ENCODE measurements around the gene P4HTM.
"Not testable (repeated sequence)": the region's sequence is repeated elsewhere in the genome, so short reads cannot be mapped to it uniquely, and the experiment has no call there.

Gene P4HTM

DNA sequence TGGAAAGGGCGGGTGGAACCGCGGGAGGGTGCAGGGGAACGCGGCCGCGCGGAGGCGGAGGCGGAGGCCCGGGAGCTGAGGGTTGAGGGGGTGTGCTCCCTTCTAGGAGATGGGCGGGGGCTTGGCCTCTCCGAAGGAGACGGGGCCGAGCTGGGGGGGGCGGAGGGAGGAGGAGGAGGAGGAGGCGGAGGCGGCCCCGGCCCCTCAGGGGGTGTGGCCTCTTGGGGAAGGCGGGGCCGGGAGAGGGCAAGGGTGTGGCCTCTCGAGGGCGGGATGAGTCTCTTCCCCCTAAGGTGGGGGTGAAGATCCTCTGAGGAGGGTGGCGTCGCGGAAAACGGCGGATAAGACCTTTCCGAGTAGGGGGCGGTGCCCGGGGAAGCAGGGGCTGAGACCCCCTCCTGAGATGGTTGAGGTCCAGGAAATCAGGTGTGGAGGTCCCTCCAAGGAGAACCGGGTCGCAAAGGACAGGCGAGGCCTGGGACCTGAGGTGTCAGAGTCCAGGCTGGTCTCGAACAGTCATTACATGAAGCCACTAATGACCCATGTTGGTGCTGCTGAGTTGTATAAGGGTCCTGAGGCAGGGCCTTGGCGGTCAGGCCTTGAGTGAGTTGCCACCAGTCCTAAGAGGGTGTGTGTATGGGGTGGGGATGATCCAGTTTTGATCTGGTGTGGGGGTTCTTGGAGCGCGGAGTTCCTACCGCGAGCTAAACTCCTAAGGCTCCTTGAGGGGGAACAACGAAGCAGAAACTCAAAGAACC lies 17.9 kb downstream of the P4HTM start:
- DNase-seq (ENCODE audit: low spot score) (peak; percentile 92), FAIRE-seq (no peak)

DNA sequence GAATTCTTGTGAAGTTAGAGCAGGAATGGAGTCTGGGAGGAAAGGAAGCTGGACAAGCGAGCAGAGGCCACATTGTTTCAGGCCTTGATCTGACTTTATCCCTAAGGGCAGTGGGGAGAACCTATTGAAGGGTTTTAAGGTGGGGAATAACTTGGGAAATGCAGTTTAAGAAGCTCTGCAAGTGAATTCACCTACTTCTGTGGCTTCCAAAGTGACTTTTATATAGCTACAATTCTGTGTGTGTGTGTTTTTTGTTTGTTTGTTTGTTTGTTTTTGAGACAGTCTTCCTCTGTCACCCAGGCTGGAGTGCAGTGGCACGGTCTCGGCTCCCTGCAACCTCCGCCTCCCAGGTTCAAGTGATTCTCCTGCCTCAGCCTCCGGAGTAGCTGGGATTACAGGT lies 18.6 kb downstream of the P4HTM start:
- FAIRE-seq; DNase-seq (ENCODE audit: low spot score): not testable (repeated sequence)

DNA sequence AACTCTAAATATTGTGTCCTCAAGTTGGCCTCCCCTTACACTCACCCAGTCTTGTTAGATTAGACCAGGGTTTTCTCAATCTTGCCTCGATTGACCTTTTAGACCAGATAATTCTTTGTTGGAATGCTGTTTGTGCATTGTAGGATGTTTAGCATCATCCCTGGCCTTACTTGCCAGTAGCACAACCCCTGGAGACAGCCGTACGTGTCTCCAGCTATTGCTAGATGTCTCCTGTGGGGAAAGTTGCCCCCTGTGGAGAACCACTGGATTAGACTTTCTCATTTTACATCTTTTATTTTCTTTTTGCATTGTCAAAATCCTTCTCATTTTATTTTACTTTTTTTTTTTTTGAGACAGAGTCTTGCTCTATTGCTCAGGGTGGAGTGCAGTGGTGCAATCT lies 19.4 kb downstream of the P4HTM start:
- DNase-seq (ENCODE audit: low spot score): no peak
- FAIRE-seq: no peak

DNA sequence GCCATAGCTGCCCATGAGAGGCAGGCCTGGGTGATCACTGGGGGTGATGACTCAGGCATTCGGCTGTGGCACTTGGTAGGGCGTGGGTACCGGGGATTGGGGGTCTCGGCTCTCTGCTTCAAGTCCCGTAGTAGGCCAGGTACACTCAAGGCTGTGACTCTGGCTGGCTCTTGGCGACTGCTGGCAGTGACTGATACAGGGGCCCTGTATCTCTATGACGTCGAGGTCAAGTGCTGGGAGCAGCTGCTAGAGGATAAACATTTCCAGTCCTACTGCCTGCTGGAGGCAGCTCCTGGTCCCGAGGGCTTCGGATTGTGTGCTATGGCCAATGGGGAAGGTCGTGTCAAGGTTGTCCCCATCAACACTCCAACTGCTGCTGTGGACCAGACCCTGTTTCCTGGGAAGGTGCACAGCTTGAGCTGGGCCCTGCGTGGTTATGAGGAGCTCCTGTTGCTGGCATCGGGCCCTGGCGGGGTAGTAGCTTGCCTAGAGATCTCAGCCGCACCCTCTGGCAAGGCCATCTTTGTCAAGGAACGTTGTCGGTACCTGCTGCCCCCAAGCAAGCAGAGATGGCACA lies 22.5 kb downstream of the P4HTM start:
- no peak for DNase-seq (ENCODE audit: low spot score)
- FAIRE-seq: no peak

DNA sequence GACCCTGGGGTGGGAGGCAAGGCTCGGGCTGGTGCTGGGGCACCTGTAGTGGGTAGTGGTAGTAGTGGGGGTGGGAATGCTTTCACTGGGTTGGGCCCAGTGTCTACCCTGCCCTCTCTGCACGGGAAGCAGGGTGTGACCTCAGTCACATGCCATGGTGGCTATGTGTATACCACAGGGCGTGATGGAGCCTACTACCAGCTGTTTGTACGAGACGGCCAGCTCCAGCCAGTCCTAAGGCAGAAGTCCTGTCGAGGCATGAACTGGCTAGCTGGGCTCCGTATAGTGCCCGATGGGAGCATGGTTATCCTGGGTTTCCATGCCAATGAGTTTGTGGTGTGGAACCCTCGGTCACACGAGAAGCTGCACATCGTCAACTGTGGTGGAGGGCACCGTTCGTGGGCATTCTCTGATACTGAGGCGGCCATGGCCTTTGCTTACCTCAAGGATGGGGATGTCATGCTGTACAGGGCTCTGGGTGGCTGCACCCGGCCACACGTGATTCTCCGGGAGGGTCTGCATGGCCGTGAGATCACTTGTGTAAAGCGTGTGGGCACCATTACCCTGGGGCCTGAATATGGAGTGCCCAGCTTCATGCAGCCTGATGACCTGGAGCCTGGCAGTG lies 23.2 kb downstream of the P4HTM start:
- FAIRE-seq: no peak
- no peak for DNase-seq (ENCODE audit: low spot score)

DNA sequence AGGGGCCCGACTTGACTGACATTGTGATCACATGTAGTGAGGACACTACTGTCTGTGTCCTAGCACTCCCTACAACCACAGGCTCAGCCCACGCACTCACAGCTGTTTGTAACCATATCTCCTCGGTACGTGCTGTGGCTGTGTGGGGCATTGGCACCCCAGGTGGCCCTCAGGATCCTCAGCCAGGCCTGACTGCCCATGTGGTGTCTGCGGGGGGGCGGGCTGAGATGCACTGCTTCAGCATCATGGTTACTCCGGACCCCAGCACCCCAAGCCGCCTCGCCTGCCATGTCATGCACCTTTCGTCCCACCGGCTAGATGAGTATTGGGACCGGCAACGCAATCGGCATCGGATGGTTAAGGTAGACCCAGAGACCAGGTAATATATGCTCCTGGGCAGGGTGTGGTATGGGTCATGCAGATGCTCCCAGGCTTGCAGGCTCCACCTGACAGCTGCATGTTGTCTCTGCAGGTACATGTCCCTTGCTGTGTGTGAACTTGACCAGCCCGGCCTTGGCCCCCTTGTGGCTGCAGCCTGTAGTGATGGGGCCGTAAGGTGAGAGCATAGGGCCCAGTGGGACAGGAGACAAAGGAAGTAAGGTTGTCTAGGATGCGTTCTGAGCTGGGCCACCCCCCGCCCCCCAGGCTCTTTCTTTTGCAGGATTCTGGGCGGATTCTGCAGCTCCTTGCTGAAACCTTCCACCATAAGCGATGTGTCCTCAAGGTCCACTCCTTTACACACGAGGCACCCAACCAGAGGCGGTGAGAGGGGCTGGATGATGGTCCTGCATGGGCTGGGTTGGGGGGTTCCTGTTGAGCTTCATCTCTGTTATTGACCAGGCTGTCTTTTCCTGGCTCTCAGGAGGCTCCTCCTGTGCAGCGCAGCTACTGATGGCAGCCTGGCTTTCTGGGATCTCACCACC lies 24.0 kb downstream of the P4HTM start:
- DNase-seq (ENCODE audit: low spot score): peak; percentile 37
- FAIRE-seq: no peak

DNA sequence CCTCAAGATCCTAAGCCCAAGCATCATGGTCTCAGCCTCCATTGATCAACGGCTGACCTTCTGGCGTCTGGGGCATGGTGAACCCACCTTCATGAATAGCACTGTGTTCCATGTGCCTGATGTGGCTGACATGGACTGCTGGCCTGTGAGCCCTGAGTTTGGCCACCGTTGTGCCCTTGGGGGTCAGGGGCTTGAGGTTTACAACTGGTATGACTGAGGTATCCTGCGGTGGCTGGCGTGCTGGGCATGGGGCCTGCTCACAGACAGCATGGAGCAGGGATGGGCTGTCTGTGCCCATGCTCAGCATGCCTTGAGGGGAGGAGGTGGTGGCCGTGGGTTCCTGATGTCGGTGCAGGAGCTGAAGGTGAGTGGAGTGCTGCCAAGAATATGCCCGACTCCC lies 25.0 kb downstream of the P4HTM start:
- FAIRE-seq (peak; percentile 30), DNase-seq (ENCODE audit: low spot score) (no peak)

DNA sequence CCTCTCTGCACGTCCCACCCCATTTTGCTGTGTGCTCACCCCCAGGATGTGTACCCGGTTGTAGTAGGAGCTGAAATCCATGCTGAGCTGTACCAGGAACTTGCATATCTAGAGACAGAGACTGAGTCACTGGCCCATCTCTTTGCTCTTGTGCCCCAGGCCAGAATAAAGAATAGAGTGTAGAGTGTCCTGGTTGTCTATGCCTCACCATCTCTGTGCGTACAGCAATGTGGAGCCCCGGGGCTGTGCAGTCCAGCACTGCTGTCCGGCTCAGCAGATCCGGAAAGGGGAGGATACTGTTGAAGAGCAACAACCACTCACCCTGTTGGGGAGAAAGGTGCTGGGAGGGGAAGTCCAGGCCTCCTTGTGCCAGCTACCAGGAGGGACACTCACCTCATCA lies 25.7 kb downstream of the P4HTM start:
- no peak for FAIRE-seq
- DNase-seq (ENCODE audit: low spot score): no peak

DNA sequence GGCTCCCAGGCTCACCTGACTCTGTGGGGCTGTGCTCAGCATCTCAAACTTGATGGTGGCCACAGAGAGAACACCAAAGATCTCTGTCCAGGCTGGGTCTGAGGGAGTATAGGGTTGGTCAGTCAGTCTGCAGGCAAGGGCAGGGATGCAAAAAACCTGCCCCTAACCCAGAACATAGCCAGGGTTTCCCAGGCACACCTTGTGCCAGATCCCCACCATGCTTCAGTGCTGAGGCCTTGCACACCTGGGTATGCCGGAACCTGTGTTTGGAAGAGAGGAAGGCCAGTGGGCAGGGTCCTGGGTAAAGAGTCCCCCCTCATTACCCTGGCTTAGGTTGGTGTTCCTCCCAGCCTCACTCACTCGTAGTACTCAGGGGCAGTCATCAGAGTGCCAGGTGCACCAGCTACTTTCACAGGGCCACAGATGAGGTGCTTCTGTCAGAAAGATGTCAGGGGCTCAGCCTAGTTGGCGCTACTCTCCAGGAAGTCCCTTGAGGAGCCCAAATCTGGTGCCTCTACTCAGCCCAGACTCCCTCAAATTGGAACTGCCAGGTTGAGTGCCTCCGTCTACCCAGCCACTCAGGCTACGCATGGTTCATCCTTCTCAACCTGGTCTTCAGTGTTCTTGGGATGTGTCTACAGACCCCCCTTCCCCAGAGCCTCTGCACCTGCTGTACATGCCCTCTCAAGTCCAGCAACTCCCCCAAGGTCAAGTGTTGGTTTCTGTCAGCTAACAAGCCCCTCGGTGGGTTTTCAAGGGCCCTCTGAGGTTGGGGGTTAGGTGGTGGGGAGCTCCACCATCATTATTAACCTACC lies 26.6 kb downstream of the P4HTM start:
- FAIRE-seq: no peak

DNA sequence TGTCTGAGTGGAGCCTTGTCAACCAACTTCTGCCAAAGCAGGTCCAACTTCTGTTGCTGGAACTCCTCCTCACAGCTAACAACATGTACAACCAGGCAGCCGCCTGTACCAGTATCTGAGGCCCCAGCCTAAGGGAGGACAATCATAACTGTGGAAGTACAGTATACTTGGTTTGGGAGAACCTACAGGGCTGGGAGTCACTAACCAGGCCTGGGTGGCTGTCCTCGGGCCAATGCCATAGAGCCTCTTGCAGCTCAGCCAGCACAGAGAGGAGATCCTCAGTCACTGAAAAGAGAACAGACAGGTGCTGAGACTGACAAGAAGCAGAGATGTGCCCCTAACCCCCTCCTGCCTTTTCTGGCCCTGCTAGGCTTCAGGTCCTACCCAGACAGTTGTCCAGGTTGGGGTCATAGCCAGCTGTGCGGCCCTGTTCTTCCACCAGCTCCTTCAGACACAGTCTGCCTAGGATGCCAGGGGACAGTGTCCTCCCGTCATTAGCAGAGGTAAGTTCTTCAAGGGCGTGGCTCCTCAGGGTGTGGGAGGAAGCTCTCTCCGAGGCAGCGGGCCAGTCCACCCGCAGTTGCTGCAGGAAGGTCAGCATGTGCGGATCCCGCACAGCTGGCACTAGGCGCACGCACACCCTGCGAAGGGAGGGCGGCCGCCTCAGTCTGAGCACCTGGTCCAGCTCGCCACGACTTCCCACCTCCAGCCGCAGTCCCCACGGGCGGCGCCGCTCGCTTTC lies 27.4 kb downstream of the P4HTM start:
- DNase-seq (ENCODE audit: low spot score) (no peak), FAIRE-seq (no peak)

More for the DNA sequence above, 26.6 kb downstream of the P4HTM start:
- DNase-seq (ENCODE audit: low spot score): no peak

DNA sequence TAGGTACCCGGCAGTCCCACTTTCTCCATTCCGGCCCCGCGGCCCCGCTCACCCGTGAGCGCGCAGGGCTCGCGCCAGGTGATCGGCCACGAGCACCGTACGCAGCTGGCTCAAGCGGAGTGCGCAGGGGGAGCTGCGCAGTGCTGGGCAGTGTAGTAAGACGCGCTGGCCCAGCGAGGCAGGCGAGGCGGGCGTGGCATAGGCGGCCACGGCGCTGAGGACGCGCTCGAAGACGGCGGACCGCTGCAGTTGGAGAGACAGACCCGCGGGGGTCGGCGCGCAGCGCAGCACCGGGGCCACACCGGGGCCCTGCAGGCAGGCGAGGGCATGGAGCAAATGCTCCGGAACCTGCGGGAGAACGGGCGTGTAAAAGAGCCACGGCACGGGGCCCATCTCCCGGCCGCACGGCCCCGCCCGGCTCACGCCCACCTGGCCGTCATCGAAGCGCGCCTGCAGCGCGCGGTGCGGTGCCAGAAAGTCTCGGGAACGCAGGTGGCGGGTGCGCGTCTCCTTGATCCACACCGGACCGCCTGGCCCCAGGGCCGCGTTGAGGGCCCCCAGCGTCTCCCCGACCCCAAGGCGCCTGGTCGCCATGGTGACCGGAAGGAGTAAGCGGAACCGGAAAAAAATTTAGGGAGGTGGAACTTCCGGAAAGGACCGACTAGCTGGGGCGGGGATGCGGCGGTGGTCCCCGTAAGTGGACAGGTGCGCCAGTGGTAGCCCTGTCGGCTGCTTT lies 28.1 kb downstream of the P4HTM start, which contains the start of gene DALRD3:
DALRD3 (minus strand) TSS at position 610 of the 736 bp plus-strand sequence; CDS start at position 594, 16 bp downstream.
- DNase-seq (ENCODE audit: low spot score): peak; percentile 70
- FAIRE-seq: peak; percentile 62

DNA sequence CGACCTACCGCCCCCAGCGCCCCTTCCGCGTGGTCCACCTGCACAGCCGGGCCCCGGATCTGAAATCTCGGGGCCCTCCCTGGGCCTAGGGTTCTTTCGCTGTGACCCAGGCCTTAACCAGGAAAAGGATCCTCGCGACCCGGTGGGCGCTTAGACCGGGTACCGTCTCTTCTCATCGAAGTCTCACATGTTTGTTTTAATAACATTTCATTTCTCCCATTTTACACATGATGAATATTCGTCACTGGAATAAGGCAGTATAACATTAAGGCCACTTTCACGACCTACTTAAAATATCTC lies 28.6 kb downstream of the P4HTM start:
- DNase-seq (ENCODE audit: low spot score) (no peak), FAIRE-seq (no peak)

DNA sequence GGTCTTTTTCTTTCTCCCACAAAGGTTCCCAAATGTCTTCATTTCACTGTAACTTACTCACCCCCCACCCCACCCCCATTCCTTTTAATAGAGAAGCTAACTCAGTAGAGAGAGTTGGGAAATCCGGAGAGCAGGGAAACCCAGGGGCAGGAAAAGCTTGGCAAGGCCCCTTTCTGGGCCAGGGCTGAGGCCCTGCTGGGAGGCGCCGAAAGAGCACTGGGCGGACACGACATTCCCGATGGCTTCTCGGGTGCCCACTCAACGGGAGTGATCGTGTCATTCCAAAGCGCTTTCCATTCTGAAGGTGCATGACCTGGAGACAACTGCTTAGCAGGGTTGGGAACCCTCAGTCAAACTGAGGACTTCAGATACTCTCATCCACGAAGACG lies 29.9 kb downstream of the P4HTM start:
- FAIRE-seq: no peak
- no peak for DNase-seq (ENCODE audit: low spot score)

DNA sequence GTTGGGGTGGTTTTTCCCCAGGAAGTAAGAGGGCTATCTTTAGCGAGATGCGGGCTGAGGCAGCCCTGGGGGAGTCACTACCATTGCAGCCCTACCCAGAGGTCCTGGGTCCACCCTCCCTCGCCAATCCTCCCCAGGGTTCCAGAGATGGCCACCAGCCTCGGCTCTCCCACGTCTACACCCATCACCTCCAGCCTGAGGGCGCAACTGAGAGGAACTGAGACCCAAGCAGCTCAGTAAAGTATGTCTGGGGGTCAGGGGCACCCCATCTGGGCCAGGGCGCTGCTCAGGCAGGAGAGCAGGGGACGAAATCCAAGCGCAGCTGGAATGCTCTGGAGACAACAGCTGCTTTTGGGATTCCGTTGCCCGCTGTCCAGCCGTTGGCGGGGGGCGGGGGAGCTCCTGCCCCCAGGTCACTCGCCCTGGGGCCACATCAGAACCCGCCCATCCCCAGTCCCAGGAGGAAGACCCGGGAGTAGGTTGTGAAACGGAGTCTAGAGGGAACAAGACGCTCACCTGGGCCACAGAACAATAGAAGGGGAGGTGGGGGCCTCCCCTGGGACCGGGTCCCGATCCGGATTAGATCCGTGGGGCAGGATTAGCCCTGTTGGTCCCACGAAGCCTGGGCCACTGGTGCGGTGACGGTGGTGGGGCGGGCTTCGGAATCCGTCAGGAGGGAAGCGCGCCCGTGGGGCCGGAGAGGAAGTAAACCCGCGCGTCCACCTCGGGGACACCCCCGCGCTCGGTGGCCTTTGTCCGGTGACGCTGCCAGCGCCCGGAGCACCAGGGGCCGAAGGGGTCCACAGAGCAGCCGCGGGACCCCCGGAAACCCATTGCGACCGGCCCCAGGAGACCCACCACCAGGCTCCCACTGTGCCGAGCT lies 30.5 kb downstream of the P4HTM start:
- no peak for FAIRE-seq

DNA sequence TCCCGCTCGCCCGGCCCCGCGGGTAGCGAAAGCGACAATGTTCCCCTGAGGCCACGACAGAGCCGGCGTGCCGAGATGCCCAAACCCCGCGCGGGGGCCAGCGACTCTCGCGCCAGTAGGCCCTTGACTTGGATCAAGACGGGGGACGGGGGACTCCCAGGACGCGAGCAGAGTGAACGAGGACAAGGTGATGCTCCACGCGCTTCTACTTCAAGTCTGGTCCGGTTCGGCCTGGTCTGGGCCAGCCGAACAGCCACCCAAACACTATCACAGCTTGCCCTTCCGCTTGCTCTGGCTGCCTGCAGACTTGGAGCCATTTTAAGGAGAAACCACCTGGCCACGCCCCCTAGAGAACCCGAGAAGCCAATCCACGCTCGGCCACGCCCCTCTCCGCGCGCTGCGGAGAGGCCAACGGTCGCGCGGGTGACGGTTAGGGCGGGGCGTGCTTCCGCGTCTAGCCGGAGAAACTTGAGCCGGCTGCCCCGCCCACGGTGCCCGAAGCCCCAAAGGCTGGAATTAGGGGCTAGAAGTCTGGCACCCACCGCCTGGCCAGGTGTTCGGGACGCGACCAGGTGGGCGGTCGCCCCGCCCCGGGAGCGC lies 31.3 kb downstream of the P4HTM start:
- peak; percentile 97 for DNase-seq (ENCODE audit: low spot score)
- peak; percentile 85 for FAIRE-seq

More for the DNA sequence above, 30.5 kb downstream of the P4HTM start:
- peak; percentile 30 for DNase-seq (ENCODE audit: low spot score)

DNA sequence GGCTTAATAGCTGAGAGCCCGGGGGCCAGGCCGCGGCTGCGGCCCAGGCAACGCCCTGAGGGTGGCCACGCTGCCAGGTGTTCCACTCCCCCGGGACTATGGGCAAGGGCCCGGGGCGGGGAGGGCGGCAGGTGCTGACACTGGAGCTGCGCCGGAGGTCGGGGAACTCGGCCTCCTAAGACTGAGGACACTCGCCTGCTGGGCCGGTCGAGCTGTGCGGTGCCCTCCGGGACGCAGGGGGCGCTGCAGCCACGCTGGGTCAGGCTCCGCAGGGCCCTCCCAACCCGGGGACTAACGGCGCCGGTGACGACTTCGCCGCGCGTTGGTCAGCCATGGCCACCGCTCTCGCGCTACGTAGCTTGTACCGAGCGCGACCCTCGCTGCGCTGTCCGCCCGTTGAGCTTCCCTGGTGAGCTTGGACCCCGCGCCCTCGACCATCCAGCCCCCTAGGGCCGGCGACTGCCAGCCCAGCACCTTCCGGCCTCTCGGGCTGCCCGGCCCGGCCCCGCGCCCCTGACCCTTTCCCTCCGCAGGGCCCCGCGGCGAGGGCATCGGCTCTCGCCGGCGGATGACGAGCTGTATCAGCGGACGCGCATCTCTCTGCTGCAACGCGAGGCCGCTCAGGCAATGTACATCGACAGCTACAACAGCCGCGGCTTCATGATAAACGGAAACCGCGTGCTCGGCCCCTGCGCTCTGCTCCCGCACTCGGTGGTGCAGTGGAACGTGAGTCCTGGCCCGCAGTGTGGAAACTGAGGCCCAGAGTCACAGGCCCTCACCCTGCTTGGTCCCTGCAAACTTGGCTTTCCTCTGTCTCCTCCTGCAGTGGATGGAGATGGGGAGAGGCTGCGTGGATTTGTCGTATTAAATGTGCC lies 32.0 kb downstream of the P4HTM start, which contains the start of gene NDUFAF3:
NDUFAF3 (plus strand) TSS at position 309 of the 875 bp plus-strand sequence; CDS start at position 333, 24 bp downstream.
- FAIRE-seq (peak; percentile 40), DNase-seq (ENCODE audit: low spot score) (peak; percentile 93)

DNA sequence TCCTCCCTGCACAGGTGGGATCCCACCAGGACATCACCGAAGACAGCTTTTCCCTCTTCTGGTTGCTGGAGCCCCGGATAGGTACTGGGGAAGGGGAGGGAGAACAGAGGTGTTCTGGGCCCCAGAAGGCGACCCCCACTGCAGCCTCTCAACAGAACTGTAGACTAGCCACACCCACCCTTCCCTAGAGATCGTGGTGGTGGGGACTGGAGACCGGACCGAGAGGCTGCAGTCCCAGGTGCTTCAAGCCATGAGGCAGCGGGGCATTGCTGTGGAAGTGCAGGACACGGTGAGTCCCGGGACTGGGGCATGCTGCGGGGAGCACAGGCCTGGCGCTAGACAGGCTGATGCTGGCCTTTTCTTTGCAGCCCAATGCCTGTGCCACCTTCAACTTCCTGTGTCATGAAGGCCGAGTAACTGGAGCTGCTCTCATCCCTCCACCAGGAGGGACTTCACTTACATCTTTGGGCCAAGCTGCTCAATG lies 32.7 kb downstream of the P4HTM start:
- DNase-seq (ENCODE audit: low spot score) (no peak), FAIRE-seq (no peak)
